HG03196 (cell line): ENCODE results near the gene CD4.

Experiments used
- ATAC-seq: cut with Tn5 transposase; IDR thresholded peaks from one replicate; pipeline ENCODE4 v1.9.1; 2021; ENCODE audit not compliant: unreplicated experiment

Gene CD4

DNA sequence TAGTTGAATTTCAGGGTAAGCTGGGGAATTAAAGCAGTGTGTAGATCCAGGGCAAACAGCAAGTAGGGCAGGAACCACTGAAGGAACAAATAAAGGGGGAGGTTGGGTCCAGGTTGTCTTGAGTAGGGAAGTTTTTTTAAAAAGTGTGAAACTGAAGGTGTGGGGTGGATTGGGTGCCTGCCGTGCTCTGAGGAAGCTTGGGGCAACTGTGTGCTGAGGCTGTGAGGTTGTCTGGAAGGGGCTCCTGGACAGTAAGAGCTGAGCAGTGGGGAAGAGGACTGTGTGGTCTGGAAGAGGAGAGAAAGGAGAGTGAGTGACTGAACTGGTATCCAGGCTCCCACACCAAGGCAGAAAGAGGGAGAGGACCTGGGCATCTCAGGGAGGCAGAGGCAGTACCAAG is 21.4 kb downstream of the CD4 start:
- no peak for ATAC-seq

DNA sequence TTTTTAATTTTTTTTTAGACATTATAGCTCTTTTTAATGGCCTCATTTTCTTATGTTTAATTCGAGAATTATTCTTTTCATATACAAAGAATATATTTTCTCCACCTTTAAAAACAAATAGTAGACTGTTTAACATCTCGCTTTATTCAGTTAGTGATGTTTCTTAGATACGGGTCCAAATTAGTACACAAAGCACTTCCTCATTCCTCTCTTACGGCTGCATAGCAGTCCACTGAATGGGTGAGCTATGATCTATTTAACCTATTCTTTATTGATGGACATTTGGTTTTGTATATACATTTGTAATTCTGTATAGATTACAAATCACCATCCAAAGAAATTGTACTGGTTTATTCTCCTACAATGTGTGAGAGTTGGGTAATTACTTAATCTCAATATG is 24.0 kb downstream of the CD4 start:
- no peak for ATAC-seq

DNA sequence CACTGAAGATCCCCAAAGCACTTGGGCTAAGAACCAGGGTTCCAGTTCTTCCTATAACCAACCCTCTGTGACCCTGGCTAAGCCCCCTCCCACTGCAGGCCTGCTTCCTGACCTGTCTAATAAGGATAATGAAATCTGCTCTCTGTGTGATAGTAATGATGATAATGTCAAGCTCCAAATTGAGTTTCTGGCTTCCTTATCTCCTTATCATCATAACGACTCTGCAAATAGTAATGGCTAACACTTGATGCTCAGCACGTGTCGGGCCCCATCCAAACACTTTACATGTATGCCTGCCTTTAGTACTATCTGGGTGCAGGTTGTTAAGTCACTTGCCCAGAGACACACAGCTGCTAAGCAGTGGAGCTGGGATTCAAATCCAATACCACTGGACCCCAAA is 27.3 kb downstream of the CD4 start:
- ATAC-seq: no peak

DNA sequence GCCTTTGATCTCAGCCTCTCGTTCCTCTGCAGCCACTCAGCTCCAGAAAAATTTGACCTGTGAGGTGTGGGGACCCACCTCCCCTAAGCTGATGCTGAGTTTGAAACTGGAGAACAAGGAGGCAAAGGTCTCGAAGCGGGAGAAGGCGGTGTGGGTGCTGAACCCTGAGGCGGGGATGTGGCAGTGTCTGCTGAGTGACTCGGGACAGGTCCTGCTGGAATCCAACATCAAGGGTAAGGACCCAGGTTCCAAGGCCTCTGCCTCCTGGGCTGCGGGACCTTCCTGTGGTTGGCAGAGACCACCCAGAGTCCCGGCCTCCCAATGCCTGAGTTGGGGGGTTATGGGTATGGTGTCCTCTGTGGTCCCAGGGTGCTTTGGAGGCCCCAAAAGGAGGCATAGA is 27.8 kb downstream of the CD4 start:
- ATAC-seq: no peak

DNA sequence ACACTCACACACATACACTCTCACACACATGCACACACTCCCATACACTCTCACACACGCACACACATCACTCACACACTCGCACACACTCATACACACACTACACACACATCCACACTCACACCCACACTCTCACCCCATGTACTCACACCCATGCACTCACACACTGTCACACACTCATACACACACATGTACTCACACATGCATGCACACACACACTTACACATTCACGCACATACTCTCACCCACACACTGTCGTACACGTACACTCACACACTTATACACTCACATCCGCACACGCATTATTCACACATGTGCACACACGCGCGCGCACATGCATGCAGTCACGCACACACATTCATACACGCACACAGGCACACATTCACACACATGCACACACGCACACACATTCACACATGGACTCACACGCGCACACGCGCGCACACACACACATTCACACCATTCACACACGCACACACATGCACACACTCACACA is 28.4 kb downstream of the CD4 start:
- ATAC-seq: no peak

DNA sequence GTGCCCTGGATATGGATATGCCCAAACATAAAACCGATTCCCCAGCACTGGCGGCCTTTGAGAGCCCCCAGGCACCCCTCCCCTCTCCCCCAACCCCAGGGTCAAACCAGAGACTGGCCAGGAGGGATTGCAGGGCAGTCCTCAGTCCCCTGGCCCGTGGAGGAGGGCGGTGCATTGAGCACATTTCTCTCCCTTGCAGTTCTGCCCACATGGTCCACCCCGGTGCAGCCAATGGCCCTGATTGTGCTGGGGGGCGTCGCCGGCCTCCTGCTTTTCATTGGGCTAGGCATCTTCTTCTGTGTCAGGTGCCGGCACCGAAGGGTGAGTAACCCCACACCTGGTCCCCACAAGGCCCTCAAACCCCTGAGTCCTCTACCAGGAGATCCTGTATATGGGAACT is 28.9 kb downstream of the CD4 start:
- no peak for ATAC-seq

DNA sequence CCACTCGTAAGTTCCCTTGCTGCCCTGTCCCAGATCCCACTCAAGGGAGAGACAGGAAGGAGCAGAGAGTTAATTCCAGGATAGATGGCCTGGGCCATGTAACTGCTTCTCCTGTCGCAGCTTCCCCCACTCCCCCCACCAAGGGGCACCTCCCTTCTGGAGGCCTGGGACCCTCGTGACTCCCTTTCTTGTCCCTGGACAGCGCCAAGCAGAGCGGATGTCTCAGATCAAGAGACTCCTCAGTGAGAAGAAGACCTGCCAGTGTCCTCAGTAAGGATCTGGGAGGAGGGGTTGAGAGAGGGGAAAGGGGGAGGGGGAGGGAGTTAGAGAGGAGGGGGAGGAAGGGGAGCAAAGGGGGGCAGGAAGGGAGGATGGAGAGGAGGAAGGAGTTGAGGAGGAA is 29.3 kb downstream of the CD4 start:
- ATAC-seq: no peak

DNA sequence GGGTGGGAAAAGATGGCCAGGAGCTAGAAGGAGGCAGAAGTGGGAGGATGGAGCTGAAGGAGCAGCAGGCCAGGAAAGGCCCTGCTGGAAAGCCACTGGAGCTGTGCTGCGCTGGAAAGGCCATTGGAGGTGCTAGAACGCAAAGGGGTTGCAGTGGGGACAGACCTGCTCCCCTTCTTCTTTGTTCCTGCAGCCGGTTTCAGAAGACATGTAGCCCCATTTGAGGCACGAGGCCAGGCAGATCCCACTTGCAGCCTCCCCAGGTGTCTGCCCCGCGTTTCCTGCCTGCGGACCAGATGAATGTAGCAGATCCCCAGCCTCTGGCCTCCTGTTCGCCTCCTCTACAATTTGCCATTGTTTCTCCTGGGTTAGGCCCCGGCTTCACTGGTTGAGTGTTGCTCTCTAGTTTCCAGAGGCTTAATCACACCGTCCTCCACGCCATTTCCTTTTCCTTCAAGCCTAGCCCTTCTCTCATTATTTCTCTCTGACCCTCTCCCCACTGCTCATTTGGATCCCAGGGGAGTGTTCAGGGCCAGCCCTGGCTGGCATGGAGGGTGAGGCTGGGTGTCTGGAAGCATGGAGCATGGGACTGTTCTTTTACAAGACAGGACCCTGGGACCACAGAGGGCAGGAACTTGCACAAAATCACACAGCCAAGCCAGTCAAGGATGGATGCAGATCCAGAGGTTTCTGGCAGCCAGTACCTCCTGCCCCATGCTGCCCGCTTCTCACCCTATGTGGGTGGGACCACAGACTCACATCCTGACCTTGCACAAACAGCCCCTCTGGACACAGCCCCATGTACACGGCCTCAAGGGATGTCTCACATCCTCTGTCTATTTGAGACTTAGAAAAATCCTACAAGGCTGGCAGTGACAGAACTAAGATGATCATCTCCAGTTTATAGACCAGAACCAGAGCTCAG is 30.0 kb downstream of the CD4 start:
- no peak for ATAC-seq

DNA sequence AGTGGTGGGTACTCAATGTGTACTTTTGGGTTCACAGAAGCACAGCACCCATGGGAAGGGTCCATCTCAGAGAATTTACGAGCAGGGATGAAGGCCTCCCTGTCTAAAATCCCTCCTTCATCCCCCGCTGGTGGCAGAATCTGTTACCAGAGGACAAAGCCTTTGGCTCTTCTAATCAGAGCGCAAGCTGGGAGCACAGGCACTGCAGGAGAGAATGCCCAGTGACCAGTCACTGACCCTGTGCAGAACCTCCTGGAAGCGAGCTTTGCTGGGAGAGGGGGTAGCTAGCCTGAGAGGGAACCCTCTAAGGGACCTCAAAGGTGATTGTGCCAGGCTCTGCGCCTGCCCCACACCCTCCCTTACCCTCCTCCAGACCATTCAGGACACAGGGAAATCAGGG is 30.8 kb downstream of the CD4 start:
- ATAC-seq: no peak

DNA sequence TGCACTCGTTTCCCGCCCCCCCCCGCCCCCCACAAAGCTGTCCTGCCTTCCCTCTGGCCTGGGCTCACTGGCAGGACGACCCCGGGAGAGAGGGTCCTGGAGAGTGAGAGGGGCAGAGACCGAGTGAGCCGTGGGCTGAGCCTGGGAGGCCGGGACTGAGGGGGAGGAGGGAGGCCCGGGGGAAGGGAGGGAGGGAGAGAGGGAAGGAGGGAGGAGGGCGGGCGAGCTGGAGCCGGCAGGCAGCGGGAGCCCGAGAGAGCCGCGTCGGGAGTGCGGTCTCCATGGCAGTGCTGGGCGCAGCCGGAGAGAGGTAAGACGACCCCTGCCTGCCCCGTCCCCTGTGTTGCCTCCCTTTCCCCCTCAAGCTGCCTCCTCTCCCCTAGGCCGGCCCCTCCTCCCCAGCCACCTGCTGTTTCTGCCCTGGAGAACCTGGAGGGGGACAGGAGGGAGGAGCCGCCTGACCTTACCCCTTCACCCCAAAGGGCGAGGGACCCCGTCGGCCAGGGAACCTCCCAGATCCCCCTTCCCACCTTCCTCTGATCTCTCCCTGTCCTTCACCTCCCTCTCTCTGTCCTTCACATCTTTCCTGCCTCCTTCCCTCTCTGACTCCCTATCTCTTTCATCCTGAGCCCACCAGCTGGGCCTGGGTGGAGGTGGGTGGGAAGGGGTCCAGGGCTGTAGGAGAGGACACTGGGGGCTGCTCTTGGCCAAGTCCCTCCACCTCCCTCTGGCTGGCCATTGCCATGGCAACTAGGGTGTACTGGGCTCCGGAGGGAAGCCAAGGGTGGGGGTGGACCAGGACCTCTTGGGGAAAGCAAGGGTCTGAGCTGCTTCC is 32.5 kb downstream of the CD4 start, which contains the start of gene GPR162:
Gene GPR162 (plus strand): TSS at position 231 of the 835 bp plus-strand sequence. CDS start 2,078 bp downstream, outside the sequence.
- ATAC-seq: no peak

DNA sequence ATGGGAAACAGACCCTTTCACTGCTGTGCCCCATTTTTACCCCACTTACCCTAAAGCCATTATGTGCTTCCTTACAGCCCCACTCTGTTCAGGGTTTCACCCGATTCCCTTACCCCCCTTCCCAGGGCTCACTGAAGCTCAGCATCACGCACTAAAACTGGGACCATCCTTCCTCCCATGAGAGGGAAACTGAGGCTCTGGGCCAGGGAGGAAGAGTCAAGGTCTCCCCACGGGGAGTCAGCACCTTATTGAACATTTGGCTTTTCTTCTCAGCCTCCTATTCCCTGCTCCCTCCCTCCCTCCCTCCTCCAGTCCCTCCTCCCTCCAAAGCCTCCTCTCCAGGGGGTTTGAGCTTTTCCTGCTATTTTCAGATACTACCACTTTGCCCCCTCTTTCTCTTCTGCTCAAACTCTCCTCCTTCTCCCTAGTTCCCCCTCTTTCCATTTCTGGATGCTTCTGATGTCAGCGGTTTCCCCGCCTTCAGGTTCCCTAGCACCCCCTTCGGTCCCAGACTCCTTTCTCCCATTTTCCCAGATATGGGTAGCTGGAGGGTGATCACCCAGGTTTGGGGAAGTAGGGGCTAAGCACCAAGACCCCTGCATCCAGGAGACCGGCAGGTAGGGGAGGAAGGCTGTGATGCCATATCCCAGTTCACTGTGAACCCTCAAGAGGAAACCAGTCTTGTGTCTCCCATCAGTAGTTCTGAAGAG is 33.3 kb downstream of the CD4 start:
- no peak for ATAC-seq

DNA sequence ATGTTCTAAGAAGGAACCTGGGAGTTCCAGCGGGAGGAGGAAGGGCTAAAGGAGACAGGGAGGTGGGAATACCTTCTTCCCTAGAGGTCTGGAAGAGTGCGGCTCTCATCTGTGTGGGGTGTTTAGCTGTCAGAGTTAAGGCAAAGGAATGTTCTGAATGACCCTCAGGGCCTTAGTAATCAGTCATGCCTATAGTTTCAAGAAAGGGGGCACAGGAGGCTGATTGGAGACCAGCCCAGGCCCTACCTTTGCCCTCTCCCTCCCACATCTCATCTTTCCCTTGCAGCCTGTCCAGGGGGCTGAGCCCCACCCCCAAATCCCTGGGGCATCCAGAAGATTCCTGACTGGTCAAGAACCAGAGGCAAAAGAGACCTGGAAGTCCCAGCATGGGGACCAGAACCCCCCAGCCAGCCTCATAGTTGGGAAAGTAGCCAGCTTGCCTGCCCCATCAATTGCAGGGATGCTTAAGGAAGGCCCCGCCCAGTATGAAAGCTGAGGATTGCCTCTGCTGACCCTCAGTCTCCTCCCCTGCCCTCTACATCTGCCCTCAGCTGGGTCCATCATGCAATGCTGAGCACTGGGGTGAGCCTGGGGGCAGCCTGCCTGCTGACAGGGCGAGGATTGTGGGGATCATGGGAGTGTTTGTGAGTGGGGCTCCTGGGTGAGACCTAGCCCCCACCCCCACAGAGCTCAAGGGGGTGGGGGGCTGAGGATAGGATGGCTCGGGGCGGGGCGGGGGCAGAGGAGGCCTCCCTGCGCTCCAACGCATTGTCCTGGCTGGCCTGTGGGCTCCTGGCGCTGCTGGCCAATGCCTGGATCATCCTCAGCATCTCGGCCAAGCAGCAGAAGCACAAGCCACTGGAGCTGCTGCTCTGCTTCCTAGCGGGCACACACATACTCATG is 34.1 kb downstream of the CD4 start:
- ATAC-seq: no peak

DNA sequence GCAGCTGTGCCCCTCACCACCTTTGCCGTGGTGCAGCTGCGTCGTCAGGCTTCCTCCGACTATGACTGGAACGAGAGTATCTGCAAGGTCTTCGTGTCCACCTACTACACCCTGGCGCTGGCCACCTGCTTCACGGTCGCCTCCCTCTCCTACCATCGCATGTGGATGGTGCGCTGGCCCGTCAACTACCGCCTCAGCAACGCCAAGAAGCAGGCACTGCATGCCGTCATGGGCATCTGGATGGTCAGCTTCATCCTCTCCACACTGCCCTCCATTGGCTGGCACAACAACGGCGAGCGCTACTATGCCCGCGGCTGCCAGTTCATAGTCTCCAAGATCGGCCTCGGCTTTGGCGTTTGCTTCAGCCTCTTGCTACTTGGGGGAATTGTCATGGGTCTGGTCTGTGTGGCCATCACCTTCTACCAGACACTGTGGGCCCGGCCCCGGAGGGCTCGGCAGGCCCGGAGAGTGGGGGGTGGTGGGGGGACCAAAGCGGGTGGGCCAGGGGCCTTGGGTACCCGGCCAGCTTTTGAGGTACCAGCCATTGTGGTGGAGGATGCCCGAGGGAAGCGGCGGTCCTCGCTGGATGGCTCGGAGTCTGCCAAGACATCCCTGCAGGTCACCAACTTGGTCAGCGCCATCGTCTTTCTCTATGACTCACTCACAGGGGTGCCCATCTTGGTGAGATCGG is 34.9 kb downstream of the CD4 start:
- ATAC-seq: no peak

DNA sequence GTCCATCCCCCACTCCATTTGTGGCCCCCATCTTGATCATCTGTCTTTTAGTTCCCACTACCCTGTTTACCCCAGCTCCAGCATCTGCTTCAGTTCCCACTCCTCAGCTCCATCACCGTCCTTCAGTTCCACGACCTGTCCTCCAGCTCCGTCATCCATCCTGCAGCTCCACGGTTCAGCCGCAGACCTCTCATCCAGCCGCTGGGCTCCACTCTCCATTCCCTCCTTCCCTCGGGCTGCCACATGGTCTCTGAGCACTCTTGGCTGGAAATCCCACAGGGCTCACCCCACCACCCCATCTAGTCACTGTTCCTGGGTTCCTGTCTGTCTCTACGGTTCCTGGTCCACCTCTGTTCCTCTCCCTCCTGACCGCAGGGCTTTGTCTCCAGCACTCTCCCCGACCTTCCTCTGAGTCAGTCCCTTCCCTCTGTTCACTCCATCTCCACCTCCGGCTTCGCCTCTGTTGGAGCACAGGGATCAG is 35.6 kb downstream of the CD4 start:
- no peak for ATAC-seq

DNA sequence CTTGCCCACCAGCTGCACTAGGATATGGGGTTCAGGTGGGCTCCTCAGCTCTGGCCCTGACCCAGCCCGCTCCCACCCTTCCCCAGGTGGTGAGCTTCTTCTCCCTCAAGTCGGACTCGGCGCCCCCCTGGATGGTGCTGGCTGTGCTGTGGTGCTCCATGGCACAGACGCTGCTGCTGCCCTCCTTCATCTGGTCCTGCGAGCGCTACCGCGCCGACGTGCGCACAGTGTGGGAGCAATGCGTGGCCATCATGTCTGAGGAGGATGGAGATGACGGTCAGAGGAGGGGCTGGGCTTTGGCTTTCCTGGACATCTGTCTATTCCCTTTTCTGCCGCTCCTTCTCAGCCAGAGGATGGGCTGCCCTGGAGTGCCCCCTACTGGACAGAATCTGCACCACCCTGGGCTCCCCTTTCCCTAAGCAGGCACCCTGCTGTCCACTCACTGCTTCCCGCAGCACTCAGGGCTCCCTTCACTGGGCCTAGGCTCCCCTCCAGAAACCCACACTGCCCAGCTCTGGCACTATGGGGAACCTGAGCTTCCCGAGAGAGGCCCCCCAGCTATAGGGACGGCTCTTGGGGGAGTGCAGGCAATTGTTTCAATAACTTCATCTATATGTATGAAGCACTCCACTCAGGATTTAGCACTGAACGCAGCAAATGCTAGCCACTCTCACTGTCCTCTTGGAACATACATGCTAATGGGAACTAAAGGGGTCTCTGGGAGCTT is 36.2 kb downstream of the CD4 start:
- no peak for ATAC-seq

DNA sequence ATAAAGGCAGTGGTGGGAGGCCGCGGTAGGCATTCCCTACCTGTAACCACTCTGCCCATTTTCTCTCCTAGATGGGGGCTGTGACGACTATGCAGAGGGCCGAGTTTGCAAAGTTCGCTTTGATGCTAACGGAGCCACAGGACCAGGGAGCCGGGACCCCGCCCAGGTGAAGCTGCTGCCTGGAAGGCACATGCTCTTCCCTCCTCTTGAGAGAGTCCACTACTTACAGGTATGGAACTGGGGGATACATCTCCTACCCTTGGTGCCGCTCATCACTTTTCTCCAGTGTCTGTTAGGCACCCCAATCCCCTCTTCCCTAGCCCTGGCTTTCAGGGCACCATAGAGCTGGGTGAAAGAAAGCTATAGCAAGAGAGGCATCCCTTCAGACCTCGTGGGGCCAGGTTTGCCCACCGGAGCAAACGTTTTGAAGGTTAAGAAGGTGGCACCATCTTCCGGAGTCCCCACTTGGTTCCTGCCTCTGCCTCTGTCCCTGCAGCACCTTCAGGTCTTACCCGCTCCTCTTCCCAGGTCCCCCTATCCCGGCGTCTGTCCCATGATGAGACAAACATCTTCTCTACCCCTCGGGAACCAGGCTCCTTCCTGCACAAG is 36.9 kb downstream of the CD4 start:
- ATAC-seq: no peak

DNA sequence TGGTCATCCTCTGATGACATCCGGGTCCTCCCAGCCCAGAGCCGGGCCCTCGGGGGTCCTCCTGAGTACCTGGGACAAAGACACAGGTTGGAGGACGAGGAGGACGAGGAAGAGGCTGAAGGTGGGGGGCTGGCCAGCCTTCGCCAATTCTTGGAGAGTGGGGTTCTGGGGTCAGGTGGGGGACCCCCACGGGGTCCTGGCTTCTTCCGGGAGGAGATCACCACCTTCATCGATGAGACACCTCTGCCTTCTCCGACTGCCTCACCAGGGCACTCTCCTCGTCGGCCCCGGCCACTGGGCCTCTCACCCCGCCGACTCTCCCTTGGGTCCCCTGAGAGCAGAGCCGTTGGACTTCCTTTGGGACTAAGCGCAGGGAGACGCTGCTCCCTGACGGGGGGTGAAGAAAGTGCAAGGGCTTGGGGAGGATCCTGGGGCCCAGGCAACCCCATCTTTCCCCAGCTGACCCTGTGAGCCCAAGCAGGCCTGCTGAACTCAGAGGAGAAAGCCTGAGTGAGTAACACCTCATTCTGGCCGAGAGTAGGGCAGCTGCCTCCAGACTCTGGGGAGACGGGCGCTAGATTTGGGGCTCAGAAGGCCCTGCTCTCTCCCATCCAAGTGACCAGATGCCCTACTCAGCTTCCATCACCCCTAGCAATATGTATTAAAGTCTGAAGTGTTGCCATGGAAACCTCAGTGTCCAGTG is 37.6 kb downstream of the CD4 start:
- ATAC-seq: no peak

DNA sequence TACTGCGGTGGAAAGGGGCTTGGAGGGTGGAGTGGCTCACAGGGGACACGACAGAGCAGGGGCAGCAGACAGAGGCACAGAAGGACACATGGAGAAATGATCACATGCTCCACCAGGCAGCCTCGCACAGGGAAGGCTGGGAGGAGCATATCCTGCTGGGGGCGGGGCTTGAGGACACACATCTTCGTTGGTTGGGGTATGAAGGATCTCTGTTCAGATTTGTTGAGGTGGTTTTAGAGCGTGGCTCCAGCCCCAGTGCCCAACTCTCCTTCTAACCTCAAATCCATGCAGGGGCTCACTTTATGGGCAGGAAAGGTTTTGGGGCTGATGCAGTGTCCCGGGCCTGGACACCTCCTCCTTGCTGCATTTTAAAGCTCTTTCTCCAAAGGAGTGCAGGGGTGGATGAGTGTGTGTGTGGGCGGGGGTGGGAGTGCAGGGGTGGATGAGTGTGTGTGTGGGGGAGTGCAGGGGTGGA is 38.1 kb downstream of the CD4 start:
- no peak for ATAC-seq
